SJCRH30 (cell line): ENCODE results near the gene NEDD8. TPM values are rescaled to one million over a fixed set of nuclear protein-coding genes. Genes with fewer than 3 reads are reported as not detected.
"Not testable (repeated sequence)": the region's sequence is repeated elsewhere in the genome, so short reads cannot be mapped to it uniquely, and the experiment has no call there.

ENCODE experiments used
- DNase-seq, 2 experiments: peaks; one replicate each; pipeline ENCODE4 v3.0.0-alpha.2; 2015 to 2020
- H3K27ac ChIP-seq: fragments of 250-450 bp; sonication (Bioruptor Pico); 2 replicates; pipeline ENCODE4 v1.5.1; 2020; ENCODE audit warnings: mild to moderate bottlenecking, moderate library complexity
- H3K27me3 ChIP-seq: fragments of 250-450 bp; sonication (Bioruptor Pico); 2 replicates; pipeline ENCODE4 v1.5.1; 2020; ENCODE audit warnings: mild to moderate bottlenecking, moderate library complexity
- H3K36me3 ChIP-seq: fragments of 250-450 bp; sonication (Bioruptor Pico); 2 replicates; pipeline ENCODE4 v1.5.1; 2020; ENCODE audit warnings: mild to moderate bottlenecking, moderate library complexity
- H3K4me1 ChIP-seq: fragments of 250-450 bp; sonication (Bioruptor Pico); 2 replicates; pipeline ENCODE4 v1.5.1; 2020; ENCODE audit warnings: mild to moderate bottlenecking, moderate library complexity
- H3K4me3 ChIP-seq: fragments of 250-450 bp; sonication (Bioruptor Pico); 2 replicates; pipeline ENCODE4 v1.5.1; 2020; ENCODE audit warnings: mild to moderate bottlenecking, moderate library complexity
- H3K9me3 ChIP-seq: fragments of 250-450 bp; sonication (Bioruptor Pico); replicated peaks from 2 replicates; pipeline ENCODE4 v1.5.1; 2020; ENCODE audit warnings: mild to moderate bottlenecking, moderate library complexity
- total RNA-seq: library from RNA; depleted of rRNA; stranded (reverse); fragments of >200 nt; shearing (Covaris generic); gene quantifications from 2 replicates; pipeline ENCODE4 v1.2.3, GENCODE V29; 2014

Gene NEDD8
- total RNA-seq, 1 experiment from 2014 or later, result 296 TPM

DNA sequence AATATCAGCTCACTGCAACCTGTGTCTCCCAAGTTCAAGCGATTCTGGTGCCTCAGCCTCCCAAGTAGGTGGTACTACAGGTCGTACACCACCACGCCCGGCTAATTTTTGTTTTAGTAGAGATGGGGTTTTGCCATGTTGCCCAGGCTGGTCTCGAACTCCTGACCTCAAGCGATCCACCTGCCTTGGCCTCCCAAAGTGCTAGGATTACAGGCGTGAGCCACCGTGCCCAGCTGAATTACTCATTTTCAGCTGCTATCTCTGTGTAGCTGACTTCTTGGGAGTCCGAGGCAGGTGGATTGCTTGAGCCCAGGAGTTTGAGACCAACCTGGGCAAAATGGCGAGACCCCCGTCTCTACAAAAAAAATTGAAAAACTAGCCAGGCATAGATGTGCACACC lies 13.2 kb upstream of the NEDD8 start:
- not testable (repeated sequence) for H3K4me3 ChIP-seq, H3K36me3 ChIP-seq, H3K4me1 ChIP-seq, DNase-seq, H3K9me3 ChIP-seq, H3K27me3 ChIP-seq, H3K27ac ChIP-seq

DNA sequence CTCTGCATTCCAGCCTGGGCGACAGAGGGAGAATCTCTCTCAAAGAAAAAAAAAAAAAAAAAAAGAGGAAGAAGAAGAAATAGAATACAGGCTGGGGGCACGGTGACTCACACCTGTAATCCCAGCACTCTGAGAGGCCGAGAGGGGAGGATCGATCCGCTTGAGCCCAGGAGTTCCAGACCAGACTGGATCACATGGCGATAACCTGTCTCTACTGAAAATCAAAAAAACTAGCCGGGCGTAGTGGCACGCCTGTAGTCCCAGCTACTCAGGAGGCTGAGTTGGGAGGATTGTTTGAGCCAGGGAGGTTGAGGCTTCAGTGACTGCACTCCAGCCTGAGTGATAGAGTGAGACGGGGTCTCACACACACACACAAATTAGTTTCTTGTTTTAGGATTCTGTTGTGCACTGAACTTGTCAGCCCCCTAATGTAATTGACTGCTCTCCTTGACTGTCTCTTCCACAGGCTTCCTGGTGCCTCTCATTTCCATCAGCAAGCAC lies 11.2 kb upstream of the NEDD8 start:
- Histone ChIP-seq H3K27me3 (no peaks in the 10 kb centered on the region), H3K4me3 (peak overlapping the region; percentile 68), H3K36me3 (peaks cover 7% of the 10 kb centered on the region; the same call in 1 of the 2 replicates), H3K9me3 (no peaks in the 10 kb centered on the region), H3K4me1 (no peaks in the 10 kb centered on the region), H3K27ac (no peak overlapping the region; the same call in 1 of the 2 replicates)
- no peak for DNase-seq

- no peaks in the 10 kb centered on the region for H3K27me3 ChIP-seq
- peak; percentile 96 for DNase-seq
- H3K36me3 ChIP-seq, result peaks cover 12% of the 10 kb centered on the region
- H3K4me3 ChIP-seq, result peak overlapping the region; percentile 68
- H3K27ac ChIP-seq, result peak overlapping the region; percentile 89
- no peaks in the 10 kb centered on the region for H3K4me1 ChIP-seq
- no peaks in the 10 kb centered on the region for H3K9me3 ChIP-seq
Observed at GRCh38 chr14:24241829-24242443, 9.8 kb upstream of the NEDD8 start.

DNA sequence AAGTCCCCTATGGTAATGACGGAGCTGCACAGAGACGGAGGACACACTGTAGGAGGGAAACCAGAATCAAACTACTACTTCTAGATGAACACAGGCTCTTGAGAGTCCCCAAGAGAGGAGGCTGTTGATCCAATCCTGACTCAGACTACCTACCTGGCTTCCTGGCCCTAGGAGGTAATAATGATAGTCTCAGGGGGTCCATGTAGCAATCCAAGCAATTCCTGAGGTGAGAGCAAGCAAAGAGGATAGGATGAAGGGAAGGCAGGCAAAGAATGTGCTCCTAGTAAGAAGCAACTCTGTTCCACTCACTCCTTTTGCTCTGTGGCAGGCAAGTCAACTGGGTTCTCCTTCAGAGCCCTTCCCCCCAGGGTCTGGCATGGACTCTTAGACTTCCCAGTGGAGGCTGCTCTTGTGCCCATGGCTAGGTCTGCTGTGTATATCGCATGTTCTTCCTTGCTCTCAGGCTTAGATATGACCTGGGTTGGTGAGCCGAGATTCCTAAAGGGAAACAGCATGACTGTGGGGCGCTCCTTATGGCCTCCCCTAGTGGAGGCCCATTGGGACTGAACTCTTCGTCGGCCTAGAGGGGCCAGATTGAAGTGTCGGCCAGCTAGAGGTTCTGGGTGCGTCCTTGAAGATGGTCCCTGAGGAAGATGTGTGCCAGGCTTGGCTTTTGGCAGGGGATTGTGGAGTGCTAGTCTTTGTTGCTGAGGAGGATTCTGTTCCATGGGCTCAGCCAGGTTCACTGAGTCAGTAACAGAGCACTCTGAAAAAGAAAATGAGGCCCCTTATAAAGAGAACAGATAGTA lies 8.1 kb upstream of the NEDD8 start:
- no peak for DNase-seq
- peaks cover 24% of the 10 kb centered on the region for H3K36me3 ChIP-seq
- H3K27me3 ChIP-seq, result no peaks in the 10 kb centered on the region
- no peaks in the 10 kb centered on the region for H3K4me1 ChIP-seq
- H3K4me3 ChIP-seq, result no peak overlapping the region
- H3K27ac ChIP-seq, result no peak overlapping the region
- no peaks in the 10 kb centered on the region for H3K9me3 ChIP-seq

DNA sequence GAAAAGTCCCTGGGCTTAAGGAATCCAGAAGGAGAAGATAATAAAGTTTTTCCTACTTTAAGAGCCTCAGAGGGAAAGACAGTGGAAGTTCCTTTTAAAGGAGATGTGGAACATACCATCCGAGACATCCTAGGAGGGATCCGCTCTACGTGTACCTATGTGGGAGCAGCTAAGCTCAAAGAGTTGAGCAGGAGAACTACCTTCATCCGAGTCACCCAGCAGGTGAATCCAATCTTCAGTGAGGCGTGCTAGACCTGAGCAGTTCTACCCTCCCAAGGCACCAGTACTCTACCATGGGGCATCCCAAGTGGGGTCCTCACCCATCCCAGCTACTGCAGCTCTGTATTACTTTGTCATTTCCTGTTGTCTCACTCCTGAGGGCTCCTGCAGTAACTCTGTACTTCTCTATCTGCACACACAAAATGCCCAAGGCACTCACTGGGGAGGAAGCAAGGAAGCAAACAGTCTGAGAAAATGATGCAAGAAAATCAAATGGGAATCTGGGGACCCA lies 6.4 kb upstream of the NEDD8 start:
- Histone ChIP-seq H3K27me3 (no peaks in the 10 kb centered on the region), H3K9me3 (no peaks in the 10 kb centered on the region), H3K36me3 (peaks cover 24% of the 10 kb centered on the region), H3K4me1 (no peaks in the 10 kb centered on the region; the same call in 1 of the 2 replicates), H3K27ac (no peak overlapping the region), H3K4me3 (no peak overlapping the region)
- DNase-seq, result no peak

GRCh38 chr14:24238123-24238522 lies 6.0 kb upstream of the NEDD8 start:
- H3K4me3 ChIP-seq, result no peak overlapping the region
- no peak overlapping the region for H3K27ac ChIP-seq
- H3K36me3 ChIP-seq, result peaks cover 24% of the 10 kb centered on the region
- DNase-seq, result no peak
- peaks cover 3% of the 10 kb centered on the region; the same call in 1 of the 2 replicates for H3K4me1 ChIP-seq
- H3K9me3 ChIP-seq, result no peaks in the 10 kb centered on the region
- H3K27me3 ChIP-seq, result no peaks in the 10 kb centered on the region

- H3K36me3 ChIP-seq, result peaks cover 24% of the 10 kb centered on the region
- no peak overlapping the region for H3K27ac ChIP-seq
- H3K9me3 ChIP-seq, result no peaks in the 10 kb centered on the region
- no peaks in the 10 kb centered on the region for H3K27me3 ChIP-seq
- DNase-seq, result no peak
- peaks cover 3% of the 10 kb centered on the region; the same call in 1 of the 2 replicates for H3K4me1 ChIP-seq
- no peak overlapping the region for H3K4me3 ChIP-seq
Observed at GRCh38 chr14:24237463-24237955, 5.3 kb upstream of the NEDD8 start.

DNA sequence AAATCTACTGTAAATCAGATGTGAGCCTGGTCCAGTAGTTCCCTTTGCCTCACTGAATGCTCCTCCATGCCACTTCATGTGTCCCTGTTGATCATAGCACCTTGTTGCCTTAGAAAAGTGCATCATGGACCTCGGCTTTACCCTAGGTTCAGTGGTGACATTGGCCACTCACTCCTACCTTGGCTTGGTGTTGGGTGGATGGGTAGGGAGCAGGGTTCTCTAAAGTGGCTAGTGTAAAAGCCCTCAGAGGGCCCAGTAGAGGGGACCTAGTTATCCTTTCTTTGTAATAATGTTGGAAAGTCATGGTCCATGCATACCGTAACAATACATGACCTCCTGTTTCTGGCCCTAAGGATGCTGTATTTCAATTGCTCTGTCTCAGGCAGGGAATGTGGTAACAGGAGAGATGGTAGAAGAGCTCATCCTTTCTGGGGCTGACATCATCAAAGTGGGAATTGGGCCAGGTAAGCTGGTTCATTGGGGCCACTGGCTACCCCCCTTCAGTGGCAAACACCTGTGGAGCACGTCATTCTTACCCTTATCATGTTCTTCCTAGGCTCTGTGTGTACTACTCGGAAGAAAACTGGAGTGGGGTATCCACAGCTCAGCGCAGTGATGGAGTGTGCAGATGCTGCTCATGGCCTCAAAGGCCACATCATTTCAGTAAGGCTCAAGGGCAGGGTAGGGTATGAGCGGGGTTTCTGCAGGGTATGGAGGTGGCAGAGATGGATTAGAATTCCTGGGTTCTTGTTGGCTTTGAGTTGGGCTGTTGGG lies 4.7 kb upstream of the NEDD8 start:
- H3K27ac ChIP-seq, result no peak overlapping the region
- H3K36me3 ChIP-seq, result peaks cover 24% of the 10 kb centered on the region
- no peak for DNase-seq
- H3K4me3 ChIP-seq, result no peak overlapping the region
- H3K9me3 ChIP-seq, result no peaks in the 10 kb centered on the region
- no peaks in the 10 kb centered on the region for H3K27me3 ChIP-seq
- H3K4me1 ChIP-seq, result peaks cover 3% of the 10 kb centered on the region; the same call in 1 of the 2 replicates

DNA sequence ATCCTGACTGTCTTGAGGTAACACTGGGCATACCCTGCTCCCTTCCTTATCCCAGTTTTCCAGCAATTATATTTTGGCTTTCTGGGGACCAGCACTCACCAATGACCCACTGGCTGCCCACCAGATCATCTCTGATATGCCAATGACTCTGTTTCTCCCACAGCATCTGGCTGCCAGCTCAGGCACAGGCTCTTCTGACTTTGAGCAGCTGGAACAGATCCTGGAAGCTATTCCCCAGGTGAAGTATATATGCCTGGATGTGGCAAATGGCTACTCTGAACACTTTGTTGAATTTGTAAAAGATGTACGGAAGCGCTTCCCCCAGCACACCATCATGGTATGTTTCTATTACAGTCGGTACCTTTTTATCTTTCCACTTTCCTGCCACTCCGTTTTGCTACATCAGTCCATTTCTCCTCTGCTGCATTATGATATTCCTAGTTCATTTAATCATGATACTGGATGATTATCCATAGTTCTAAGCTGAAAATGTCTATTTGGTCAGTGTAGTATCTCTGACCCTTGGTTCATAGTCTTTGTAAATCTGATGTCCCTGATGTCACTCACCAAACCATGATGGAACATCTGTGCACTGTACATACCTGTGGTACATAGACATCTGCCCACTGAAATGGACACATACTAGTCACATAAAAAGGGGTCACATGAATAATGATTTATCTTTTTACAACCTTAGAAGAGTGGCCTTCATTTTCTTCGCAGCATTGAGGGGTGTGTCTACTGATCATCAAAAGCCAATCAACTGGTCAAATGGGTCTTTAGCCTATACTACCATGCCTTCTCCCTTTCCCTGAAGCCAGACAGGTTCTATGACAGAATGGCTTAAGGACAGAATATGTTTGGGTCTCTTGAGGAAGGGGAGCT lies 3.9 kb upstream of the NEDD8 start:
- Histone ChIP-seq H3K4me1 (peaks cover 3% of the 10 kb centered on the region; the same call in 1 of the 2 replicates), H3K9me3 (no peaks in the 10 kb centered on the region), H3K27ac (no peak overlapping the region), H3K27me3 (no peaks in the 10 kb centered on the region), H3K4me3 (no peak overlapping the region), H3K36me3 (peaks cover 24% of the 10 kb centered on the region)
- no peak for DNase-seq

DNA sequence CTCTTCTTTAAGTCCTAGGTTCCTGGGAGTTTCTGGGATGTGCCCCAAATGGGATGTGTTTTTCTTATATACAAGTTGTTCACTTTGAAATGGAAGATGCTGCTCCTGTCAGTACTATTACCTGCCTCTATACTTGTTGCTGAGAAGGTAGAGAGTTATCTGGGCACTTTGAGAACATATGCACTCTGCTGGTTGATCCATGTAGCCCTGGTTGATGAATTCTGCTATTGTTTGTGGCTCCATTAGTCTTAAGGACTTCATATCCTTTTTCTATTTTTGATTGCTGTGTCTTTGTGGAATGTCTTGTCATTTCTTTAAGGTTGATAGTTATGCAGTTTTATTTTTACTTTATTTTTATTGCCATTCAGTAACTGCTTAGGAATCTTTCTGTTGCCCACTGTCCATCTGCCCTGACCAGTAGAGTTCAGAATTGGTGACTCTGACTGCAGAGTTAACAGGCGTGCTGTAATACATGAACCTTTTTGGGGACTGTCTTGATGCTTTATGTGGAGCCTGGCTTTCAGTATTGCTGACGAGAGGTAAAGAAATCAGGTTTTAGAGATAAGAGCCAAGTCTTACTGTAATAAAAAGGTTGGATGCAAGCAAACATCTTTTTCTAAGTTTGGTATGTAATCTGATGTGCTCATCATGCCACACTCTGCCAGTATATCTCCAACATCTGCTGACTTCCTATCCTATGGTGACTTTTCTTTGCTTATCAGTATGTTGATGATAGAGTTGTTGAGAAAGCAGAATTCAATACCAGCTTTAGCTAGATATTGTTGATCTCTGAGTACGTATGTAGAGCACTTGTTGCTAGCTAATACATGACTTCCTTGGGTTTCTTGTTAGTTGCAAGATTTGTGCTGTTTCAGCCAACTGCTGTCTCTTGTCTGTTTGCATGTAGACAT lies 2.2 kb upstream of the NEDD8 start:
- no peak for DNase-seq
- peaks cover 22% of the 10 kb centered on the region for H3K36me3 ChIP-seq
- H3K4me3 ChIP-seq, result no peak overlapping the region

DNA sequence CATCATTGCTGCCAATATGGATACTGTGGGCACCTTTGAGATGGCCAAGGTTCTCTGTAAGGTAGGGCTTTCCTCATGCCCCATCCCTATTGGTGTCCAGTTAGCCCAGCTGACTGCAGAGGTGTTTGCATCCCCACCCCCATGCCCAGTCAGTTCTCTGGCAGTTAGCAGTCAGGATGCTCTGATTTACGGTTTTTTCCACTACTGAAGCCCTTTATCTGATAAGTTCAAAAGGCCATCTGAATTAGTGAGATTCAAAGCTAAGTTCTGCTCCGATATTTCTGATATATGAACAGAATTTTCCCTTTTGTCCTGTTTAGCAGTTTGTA lies 1.3 kb upstream of the NEDD8 start:
- no peak for DNase-seq
- Histone ChIP-seq H3K4me1 (peaks cover 3% of the 10 kb centered on the region; the same call in 1 of the 2 replicates), H3K36me3 (peaks cover 17% of the 10 kb centered on the region), H3K27me3 (no peaks in the 10 kb centered on the region), H3K4me3 (peak overlapping the region; percentile 86), H3K9me3 (no peaks in the 10 kb centered on the region), H3K27ac (no peak overlapping the region)

More for the DNA sequence above, 2.2 kb upstream of the NEDD8 start:
- Histone ChIP-seq H3K27ac (no peak overlapping the region), H3K9me3 (no peaks in the 10 kb centered on the region), H3K27me3 (no peaks in the 10 kb centered on the region), H3K4me1 (peaks cover 3% of the 10 kb centered on the region; the same call in 1 of the 2 replicates)

DNA sequence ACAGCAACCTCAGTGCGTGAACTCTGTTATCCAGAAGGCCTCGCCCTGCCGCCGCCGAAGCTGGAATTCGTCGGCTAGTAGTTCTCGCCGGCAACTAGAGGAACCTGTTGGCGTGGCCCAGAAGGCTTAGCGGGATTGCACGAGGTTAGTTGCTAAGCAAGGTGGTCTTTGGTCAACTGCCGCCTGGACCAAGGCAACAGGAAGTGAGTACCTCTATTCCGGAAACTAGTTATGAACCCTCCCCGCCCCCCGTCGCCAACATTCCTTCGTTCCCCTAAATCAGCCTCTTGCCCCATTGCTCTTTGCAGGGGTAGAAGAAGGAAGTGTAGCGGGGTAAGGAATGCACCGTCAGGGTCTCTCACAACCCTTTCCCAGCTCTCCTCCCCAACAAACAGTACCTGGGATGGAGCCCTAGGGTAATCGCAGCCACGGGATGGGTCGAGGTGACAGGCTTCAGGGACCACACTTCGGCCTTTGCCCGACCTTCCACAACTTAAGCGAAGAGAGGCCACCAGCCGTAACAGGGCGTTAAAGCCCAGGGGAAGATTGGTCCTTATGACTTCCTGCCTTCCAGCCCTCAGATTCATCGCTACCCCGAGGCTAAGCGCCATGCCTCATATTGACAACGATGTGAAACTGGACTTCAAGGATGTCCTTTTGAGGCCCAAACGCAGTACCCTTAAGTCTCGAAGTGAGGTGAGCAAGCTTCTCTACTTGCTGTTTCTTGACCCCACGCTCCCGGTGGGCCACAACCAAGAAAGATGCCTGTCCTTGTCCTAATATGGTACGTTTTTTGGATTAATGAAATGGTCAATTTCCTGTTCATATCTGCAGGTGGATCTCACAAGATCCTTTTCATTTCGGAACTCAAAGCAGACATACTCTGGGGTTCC lies 724 bp upstream of the NEDD8 start, which contains the start of gene GMPR2:
Gene GMPR2 (plus strand): TSS at position 285 of the 893 bp plus-strand sequence. CDS start 325 bp downstream, at position 610.
- peaks cover 3% of the 10 kb centered on the region; the same call in 1 of the 2 replicates for H3K4me1 ChIP-seq
- peak within 1 kb of the TSS; percentile 74 for H3K27ac ChIP-seq
- DNase-seq, result peak; percentile 83 to 87
- no peaks in the 10 kb centered on the region for H3K9me3 ChIP-seq
- H3K4me3 ChIP-seq, result peak within 1 kb of the TSS; percentile 86
- H3K36me3 ChIP-seq, result peaks cover 17% of the 10 kb centered on the region
- H3K27me3 ChIP-seq, result no peaks in the 10 kb centered on the region
